ENCODE measurements around the gene C4orf50.
"Not testable (repeated sequence)": the region's sequence is repeated elsewhere in the genome, so short reads cannot be mapped to it uniquely, and the experiment has no call there.

C4orf50 gene

GRCh38 chr4:6008092-6008551 is 10.1 kb downstream of the C4orf50 start:
- Histone ChIP-seq H3K4me1 (ENCODE audit: control insufficient read depth in 1 of 2, insufficient read depth in 2 of 2, low read length in 2 of 2) (no peaks in the 10 kb centered on the region), H3K27me3 (ENCODE audit: control insufficient read depth in 1 of 2, insufficient read depth in 2 of 2, low read length in 2 of 2) (peaks cover 7 to 19% of the 10 kb centered on the region in 2 donors), H3K36me3 (ENCODE audit: control insufficient read depth in 1 of 2, insufficient read depth in 2 of 2, low read length in 2 of 2) (no peaks in the 10 kb centered on the region), H3K27ac (ENCODE audit: low read depth, low read length) (no peak overlapping the region), H3K9me3 (ENCODE audit: control insufficient read depth in 1 of 2, low read length in 2 of 2) (peaks cover 0 to 8% of the 10 kb centered on the region in 2 donors), H3K4me3 (ENCODE audit: low read depth in 1 of 2, low read length in 2 of 2) (no peak overlapping the region), H3K9ac (ENCODE audit: low read depth in 1 of 2, low read length in 2 of 2) (no peak overlapping the region)

DNA sequence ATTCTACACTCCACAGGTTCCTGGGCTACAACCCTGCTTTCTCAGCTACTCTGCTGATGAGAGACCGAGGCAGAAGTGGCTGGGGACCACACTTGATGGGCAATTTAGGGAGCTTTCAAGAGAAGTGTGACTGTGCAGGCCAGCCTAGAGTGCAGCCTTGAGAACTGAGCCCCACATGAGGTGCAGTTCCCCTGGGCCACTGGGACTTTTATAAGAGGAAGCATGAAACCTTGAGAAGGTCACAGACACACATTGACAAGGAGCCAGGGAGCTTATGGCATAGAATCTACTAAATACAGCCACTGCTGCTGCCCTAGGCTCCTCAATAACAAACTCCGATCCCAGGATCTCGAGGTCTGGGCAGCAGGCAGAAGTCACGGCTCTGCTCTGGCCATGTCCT is 13.1 kb downstream of the C4orf50 start:
- Histone ChIP-seq H3K27me3 (ENCODE audit: control insufficient read depth in 1 of 2, insufficient read depth in 2 of 2, low read length in 2 of 2) (peaks cover 5 to 11% of the 10 kb centered on the region in 2 donors), H3K27ac (ENCODE audit: low read depth, low read length) (no peak overlapping the region), H3K4me1 (ENCODE audit: control insufficient read depth in 1 of 2, insufficient read depth in 2 of 2, low read length in 2 of 2) (no peaks in the 10 kb centered on the region), H3K36me3 (ENCODE audit: control insufficient read depth in 1 of 2, insufficient read depth in 2 of 2, low read length in 2 of 2) (no peaks in the 10 kb centered on the region), H3K9ac (ENCODE audit: low read depth in 1 of 2, low read length in 2 of 2) (no peak overlapping the region), H3K9me3 (ENCODE audit: control insufficient read depth in 1 of 2, low read length in 2 of 2) (peaks cover 0 to 8% of the 10 kb centered on the region in 2 donors), H3K4me3 (ENCODE audit: low read depth in 1 of 2, low read length in 2 of 2) (no peak overlapping the region)

DNA sequence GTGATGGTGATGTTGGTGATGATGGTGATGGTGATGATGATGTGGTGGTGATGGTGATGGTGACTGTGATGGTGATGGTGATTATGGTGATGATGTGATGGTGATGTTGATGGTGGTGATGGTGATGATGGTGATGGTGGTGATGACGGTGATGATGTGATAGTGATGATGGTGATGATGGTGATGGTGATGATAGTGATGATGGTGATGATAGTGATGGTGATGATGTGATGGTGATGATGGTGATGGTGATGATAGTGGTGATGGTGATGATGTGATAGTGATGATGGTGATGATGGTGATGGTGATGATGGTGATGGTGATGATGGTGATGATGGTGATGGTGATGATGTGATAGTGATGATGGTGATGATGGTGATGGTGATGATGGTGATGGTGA is 14.7 kb downstream of the C4orf50 start:
- not testable (repeated sequence) for H3K9me3 ChIP-seq (ENCODE audit: control insufficient read depth in 1 of 2, low read length in 2 of 2); H3K27ac ChIP-seq (ENCODE audit: low read depth, low read length); H3K4me3 ChIP-seq (ENCODE audit: low read depth in 1 of 2, low read length in 2 of 2); H3K27me3 ChIP-seq (ENCODE audit: control insufficient read depth in 1 of 2, insufficient read depth in 2 of 2, low read length in 2 of 2); H3K4me1 ChIP-seq (ENCODE audit: control insufficient read depth in 1 of 2, insufficient read depth in 2 of 2, low read length in 2 of 2); H3K9ac ChIP-seq (ENCODE audit: low read depth in 1 of 2, low read length in 2 of 2); H3K36me3 ChIP-seq (ENCODE audit: control insufficient read depth in 1 of 2, insufficient read depth in 2 of 2, low read length in 2 of 2)

GRCh38 chr4:6002926-6003325 is 15.3 kb downstream of the C4orf50 start:
- Histone ChIP-seq H3K9ac (ENCODE audit: low read depth in 1 of 2, low read length in 2 of 2) (no peak overlapping the region), H3K36me3 (ENCODE audit: control insufficient read depth in 1 of 2, insufficient read depth in 2 of 2, low read length in 2 of 2) (no peaks in the 10 kb centered on the region), H3K4me1 (ENCODE audit: control insufficient read depth in 1 of 2, insufficient read depth in 2 of 2, low read length in 2 of 2) (no peaks in the 10 kb centered on the region), H3K27ac (ENCODE audit: low read depth, low read length) (no peak overlapping the region), H3K27me3 (ENCODE audit: control insufficient read depth in 1 of 2, insufficient read depth in 2 of 2, low read length in 2 of 2) (peaks cover 0 to 7% of the 10 kb centered on the region in 2 donors), H3K4me3 (ENCODE audit: low read depth in 1 of 2, low read length in 2 of 2) (no peak overlapping the region), H3K9me3 (ENCODE audit: control insufficient read depth in 1 of 2, low read length in 2 of 2) (peaks cover 0 to 8% of the 10 kb centered on the region in 2 donors)

DNA sequence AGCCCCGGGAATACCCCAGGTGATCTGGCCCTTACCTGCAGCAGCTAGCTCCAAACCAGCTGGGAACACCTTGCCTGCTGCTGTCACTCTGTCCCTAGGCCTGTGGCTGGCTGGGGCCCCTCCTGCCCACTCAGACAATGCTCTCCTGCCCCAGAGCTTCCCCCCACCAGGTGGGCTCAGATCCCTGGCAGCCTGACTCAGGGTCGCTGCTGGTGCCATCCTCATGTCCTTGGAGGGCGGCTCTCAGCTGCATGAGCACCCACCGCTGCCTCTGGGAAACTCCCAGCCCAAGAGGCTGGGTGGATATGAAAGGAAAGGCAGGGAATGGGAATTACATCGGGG is 15.8 kb downstream of the C4orf50 start:
- no peaks in the 10 kb centered on the region for H3K36me3 ChIP-seq (ENCODE audit: control insufficient read depth in 1 of 2, insufficient read depth in 2 of 2, low read length in 2 of 2)
- H3K4me1 ChIP-seq (ENCODE audit: control insufficient read depth in 1 of 2, insufficient read depth in 2 of 2, low read length in 2 of 2) = no peaks in the 10 kb centered on the region
- no peak overlapping the region for H3K4me3 ChIP-seq (ENCODE audit: low read depth in 1 of 2, low read length in 2 of 2)
- H3K27ac ChIP-seq (ENCODE audit: low read depth, low read length) = no peak overlapping the region
- peaks cover 0 to 7% of the 10 kb centered on the region in 2 donors for H3K27me3 ChIP-seq (ENCODE audit: control insufficient read depth in 1 of 2, insufficient read depth in 2 of 2, low read length in 2 of 2)
- H3K9me3 ChIP-seq (ENCODE audit: control insufficient read depth in 1 of 2, low read length in 2 of 2) = peaks cover 0 to 8% of the 10 kb centered on the region in 2 donors
- H3K9ac ChIP-seq (ENCODE audit: low read depth in 1 of 2, low read length in 2 of 2) = no peak overlapping the region

- no peak overlapping the region for H3K4me3 ChIP-seq (ENCODE audit: low read depth in 1 of 2, low read length in 2 of 2)
- peaks cover 0 to 8% of the 10 kb centered on the region in 2 donors for H3K9me3 ChIP-seq (ENCODE audit: control insufficient read depth in 1 of 2, low read length in 2 of 2)
- no peak overlapping the region for H3K27ac ChIP-seq (ENCODE audit: low read depth, low read length)
- no peaks in the 10 kb centered on the region for H3K36me3 ChIP-seq (ENCODE audit: control insufficient read depth in 1 of 2, insufficient read depth in 2 of 2, low read length in 2 of 2)
- H3K9ac ChIP-seq (ENCODE audit: low read depth in 1 of 2, low read length in 2 of 2) = no peak overlapping the region
- peaks cover 0 to 5% of the 10 kb centered on the region in 2 donors for H3K27me3 ChIP-seq (ENCODE audit: control insufficient read depth in 1 of 2, insufficient read depth in 2 of 2, low read length in 2 of 2)
- H3K4me1 ChIP-seq (ENCODE audit: control insufficient read depth in 1 of 2, insufficient read depth in 2 of 2, low read length in 2 of 2) = no peaks in the 10 kb centered on the region
Measured at GRCh38 chr4:6001680-6002491, 16.3 kb downstream of the C4orf50 start.

- H3K9me3 ChIP-seq (ENCODE audit: control insufficient read depth in 1 of 2, low read length in 2 of 2) = peaks cover 0 to 8% of the 10 kb centered on the region in 2 donors
- H3K4me3 ChIP-seq (ENCODE audit: low read depth in 1 of 2, low read length in 2 of 2) = no peak overlapping the region
- H3K27ac ChIP-seq (ENCODE audit: low read depth, low read length) = no peak overlapping the region
- H3K36me3 ChIP-seq (ENCODE audit: control insufficient read depth in 1 of 2, insufficient read depth in 2 of 2, low read length in 2 of 2) = no peaks in the 10 kb centered on the region
- no peaks in the 10 kb centered on the region for H3K4me1 ChIP-seq (ENCODE audit: control insufficient read depth in 1 of 2, insufficient read depth in 2 of 2, low read length in 2 of 2)
- H3K27me3 ChIP-seq (ENCODE audit: control insufficient read depth in 1 of 2, insufficient read depth in 2 of 2, low read length in 2 of 2) = no peaks in the 10 kb centered on the region
- H3K9ac ChIP-seq (ENCODE audit: low read depth in 1 of 2, low read length in 2 of 2) = no peak overlapping the region
Measured at GRCh38 chr4:5999830-6000365, 18.3 kb downstream of the C4orf50 start.

DNA sequence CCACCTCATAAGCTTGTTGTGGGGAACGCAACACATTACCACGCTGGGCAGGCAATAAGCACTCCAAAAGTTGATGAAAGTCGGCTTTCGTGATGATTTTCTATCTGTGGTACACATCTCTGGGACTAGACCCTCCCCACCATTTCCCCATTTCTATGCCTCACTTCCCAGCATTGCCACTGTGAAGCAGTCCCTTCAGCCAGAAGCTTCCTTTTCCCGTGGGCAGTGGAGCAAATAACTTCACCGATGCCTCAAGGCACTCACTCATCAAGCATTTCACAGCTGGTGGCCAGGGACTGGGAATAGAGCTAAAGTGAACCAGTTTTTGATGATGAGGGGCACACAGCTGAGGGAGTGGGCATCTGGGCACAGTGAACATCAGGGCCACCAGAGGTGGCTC is 18.9 kb downstream of the C4orf50 start:
- Histone ChIP-seq H3K4me1 (ENCODE audit: control insufficient read depth in 1 of 2, insufficient read depth in 2 of 2, low read length in 2 of 2) (no peaks in the 10 kb centered on the region), H3K27me3 (ENCODE audit: control insufficient read depth in 1 of 2, insufficient read depth in 2 of 2, low read length in 2 of 2) (no peaks in the 10 kb centered on the region), H3K36me3 (ENCODE audit: control insufficient read depth in 1 of 2, insufficient read depth in 2 of 2, low read length in 2 of 2) (no peaks in the 10 kb centered on the region), H3K9ac (ENCODE audit: low read depth in 1 of 2, low read length in 2 of 2) (no peak overlapping the region), H3K4me3 (ENCODE audit: low read depth in 1 of 2, low read length in 2 of 2) (no peak overlapping the region), H3K27ac (ENCODE audit: low read depth, low read length) (no peak overlapping the region), H3K9me3 (ENCODE audit: control insufficient read depth in 1 of 2, low read length in 2 of 2) (peaks cover 0 to 6% of the 10 kb centered on the region in 2 donors)

DNA sequence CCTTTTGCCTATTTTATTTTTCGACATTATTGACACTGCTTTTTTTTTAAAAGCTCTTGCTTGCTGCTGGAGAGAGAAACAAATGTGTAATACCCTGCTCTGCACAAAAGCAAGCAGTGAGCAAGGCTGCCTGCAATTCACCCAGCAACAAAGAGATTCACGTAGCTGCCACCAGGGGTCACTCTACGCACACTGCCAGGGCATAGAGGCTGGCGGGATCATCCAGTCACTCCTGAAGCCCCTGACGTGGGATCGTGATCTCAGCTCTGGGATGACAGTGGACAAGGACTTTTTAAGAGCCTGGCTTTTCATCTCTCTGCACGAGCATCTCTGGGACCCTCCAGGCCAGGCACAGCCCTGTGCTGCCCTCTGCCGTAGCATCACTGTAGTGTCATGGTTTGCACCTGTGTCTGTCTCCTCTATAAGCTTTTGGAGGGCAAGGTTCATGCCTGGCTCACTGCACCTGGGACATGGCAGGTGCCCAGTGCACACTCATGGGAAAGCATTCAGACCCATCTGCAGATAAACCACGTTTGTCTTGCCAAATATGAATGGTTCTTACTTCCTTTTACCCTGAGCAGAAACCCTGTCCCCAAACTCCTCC is 19.8 kb downstream of the C4orf50 start:
- Histone ChIP-seq H3K27ac (ENCODE audit: low read depth, low read length) (no peak overlapping the region), H3K9ac (ENCODE audit: low read depth in 1 of 2, low read length in 2 of 2) (no peak overlapping the region), H3K4me1 (ENCODE audit: control insufficient read depth in 1 of 2, insufficient read depth in 2 of 2, low read length in 2 of 2) (no peaks in the 10 kb centered on the region), H3K27me3 (ENCODE audit: control insufficient read depth in 1 of 2, insufficient read depth in 2 of 2, low read length in 2 of 2) (no peaks in the 10 kb centered on the region), H3K4me3 (ENCODE audit: low read depth in 1 of 2, low read length in 2 of 2) (no peak overlapping the region), H3K9me3 (ENCODE audit: control insufficient read depth in 1 of 2, low read length in 2 of 2) (no peaks in the 10 kb centered on the region), H3K36me3 (ENCODE audit: control insufficient read depth in 1 of 2, insufficient read depth in 2 of 2, low read length in 2 of 2) (no peaks in the 10 kb centered on the region)

- no peak overlapping the region for H3K9ac ChIP-seq (ENCODE audit: low read depth in 1 of 2, low read length in 2 of 2)
- no peaks in the 10 kb centered on the region for H3K4me1 ChIP-seq (ENCODE audit: control insufficient read depth in 1 of 2, insufficient read depth in 2 of 2, low read length in 2 of 2)
- no peaks in the 10 kb centered on the region for H3K9me3 ChIP-seq (ENCODE audit: control insufficient read depth in 1 of 2, low read length in 2 of 2)
- no peaks in the 10 kb centered on the region for H3K36me3 ChIP-seq (ENCODE audit: control insufficient read depth in 1 of 2, insufficient read depth in 2 of 2, low read length in 2 of 2)
- H3K27ac ChIP-seq (ENCODE audit: low read depth, low read length) = no peak overlapping the region
- no peaks in the 10 kb centered on the region for H3K27me3 ChIP-seq (ENCODE audit: control insufficient read depth in 1 of 2, insufficient read depth in 2 of 2, low read length in 2 of 2)
- no peak overlapping the region for H3K4me3 ChIP-seq (ENCODE audit: low read depth in 1 of 2, low read length in 2 of 2)
Measured at GRCh38 chr4:5996641-5997040, 21.6 kb downstream of the C4orf50 start.
